ENCODE data around the gene EIF4B. TPM values are rescaled to one million over a fixed set of nuclear protein-coding genes. Genes with fewer than 3 reads are reported as not detected.

EIF4B gene
- total and polyA plus RNA-seq, 9 of the 15 experiments (the other 6 are each of a cell fraction or from before 2014, with no cell fraction given), result 138 to 669 (median 552) TPM

- TF ChIP-seq ZBTB9 (CRISPR knock-in tag; IDR thresholded peaks at IDR 0.05) (0 out of 2 replicates have a peak, but pooled peaks have one; percentile 41), COPS2 (conservative IDR thresholded peaks at IDR 0.05) (no peak), NR2F6 (CRISPR knock-in tag; IDR thresholded peaks at IDR 0.05) (0 out of 2 replicates have a peak, but pooled peaks have one; percentile 39), ZNF707 (CRISPR knock-in tag; conservative IDR thresholded peaks at IDR 0.05) (no peak), PYGO2 (tag; IDR thresholded peaks at IDR 0.05) (no peak), ZKSCAN3 (CRISPR knock-in tag; IDR thresholded peaks at IDR 0.05) (no peak), MTF1 (CRISPR knock-in tag; IDR thresholded peaks at IDR 0.05; ENCODE audit: borderline replicate concordance) (no peak), FOXM1 (IDR thresholded peaks at IDR 0.05; ENCODE audit: low read depth) (no peak), FOXM1 (CRISPR knock-in tag; IDR thresholded peaks at IDR 0.05; ENCODE audit: low read depth) (no peak), FOXO4 (CRISPR knock-in tag; IDR thresholded peaks at IDR 0.05) (no peak), ELF4 (CRISPR knock-in tag; IDR thresholded peaks at IDR 0.05) (0 out of 2 replicates have a peak, but pooled peaks have one; percentile 18), DPF2 (IDR thresholded peaks at IDR 0.05) (peak; percentile 44; the same call in 1 of the 2 replicates), ZNF408 (CRISPR knock-in tag; IDR thresholded peaks at IDR 0.05; ENCODE audit: low read depth) (no peak), PPARD (CRISPR knock-in tag; IDR thresholded peaks at IDR 0.05) (no peak), NRF1 (conservative IDR thresholded peaks at IDR 0.05 in 1 of 2, IDR thresholded peaks at IDR 0.05 in 1 of 2) (peak; percentile 95 to 96), ETV5 (CRISPR knock-in tag; IDR thresholded peaks at IDR 0.05; ENCODE audit: low read depth) (peak; percentile 82; the same call in 1 of the 2 replicates), JUND (IDR thresholded peaks at IDR 0.05; ENCODE audit: borderline replicate concordance, low read depth, low read length) (peak; percentile 42; the same call in 1 of the 2 replicates), JUND (tag; IDR thresholded peaks at IDR 0.05; ENCODE audit: borderline replicate concordance, low read depth, low read length) (peak; percentile 38; the same call in 1 of the 3 replicates), ZNF518B (CRISPR knock-in tag; IDR thresholded peaks at IDR 0.05) (no peak), SMAD1 (IDR thresholded peaks at IDR 0.05; ENCODE audit: low read depth, low read length, partially characterized antibody) (no peak), ZNF589 (CRISPR knock-in tag; IDR thresholded peaks at IDR 0.05; ENCODE audit: low read depth) (peak; percentile 84), SUPT5H (IDR thresholded peaks at IDR 0.05) (peak; percentile 89)
Measured at GRCh38 chr12:53005986-53006809, at the start of gene EIF4B (continued).
